Measurements from ENCODE around the gene STEAP1B.
"Not testable (repeated sequence)": the region's sequence is repeated elsewhere in the genome, so short reads cannot be mapped to it uniquely, and the experiment has no call there.

The STEAP1B gene

DNA sequence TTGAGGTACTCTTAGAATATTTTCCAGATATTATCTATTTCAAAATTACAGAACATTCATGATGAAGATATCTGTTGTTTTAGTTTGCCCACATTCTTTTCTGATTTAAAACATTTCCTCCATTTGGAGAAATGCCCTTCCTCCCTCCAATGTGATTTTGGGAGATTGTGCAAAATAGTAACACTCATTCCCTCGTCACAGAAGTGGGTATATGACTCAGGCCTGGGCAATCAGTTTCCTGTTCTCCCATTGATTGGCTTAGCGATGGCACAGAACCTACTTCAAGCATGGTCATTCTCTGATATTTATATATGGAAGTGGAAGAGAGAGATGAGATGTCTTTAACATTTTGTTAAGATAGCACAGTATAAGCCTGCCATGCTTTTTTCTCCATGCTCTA, 3.1 kb downstream of the STEAP1B start:
- not testable (repeated sequence) for H3K4me3 ChIP-seq (ENCODE audit: low read depth, low read length); H3K9me3 ChIP-seq (ENCODE audit: control insufficient read depth, insufficient read depth, low read length); H3K4me1 ChIP-seq (ENCODE audit: control insufficient read depth, insufficient read depth, low read length); H3K36me3 ChIP-seq (ENCODE audit: control insufficient read depth, insufficient read depth, low read length); H3K27me3 ChIP-seq (ENCODE audit: control insufficient read depth, insufficient read depth, low read length); H3K9ac ChIP-seq (ENCODE audit: low read depth, low read length); H3K27ac ChIP-seq (ENCODE audit: low read depth, low read length)

DNA sequence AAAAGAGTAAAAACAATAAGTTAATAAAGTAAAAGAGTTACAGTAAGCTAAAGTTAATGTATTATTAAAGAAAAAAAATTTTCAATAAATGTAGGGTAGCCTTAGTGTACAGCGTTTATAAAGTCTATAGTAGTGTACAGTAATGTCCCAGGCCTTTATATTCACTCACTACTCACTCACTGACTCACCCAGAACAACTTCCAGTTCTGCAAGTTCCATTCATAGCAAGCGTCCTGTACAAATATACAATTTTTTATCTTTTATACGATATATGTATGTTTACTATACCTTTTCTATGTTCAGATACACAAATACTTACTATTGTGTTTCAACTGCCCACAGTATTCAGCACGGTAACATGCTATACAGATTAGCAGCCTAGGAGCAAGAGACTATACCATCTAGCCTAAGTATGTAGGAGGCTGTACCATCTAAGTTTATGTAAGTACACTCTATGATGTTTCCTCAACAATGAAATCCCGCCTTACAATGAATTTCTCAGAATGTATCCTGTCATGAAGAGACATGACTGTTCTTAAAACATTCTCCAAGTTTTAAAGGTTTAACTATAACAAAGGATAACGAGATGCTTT, 3.6 kb downstream of the STEAP1B start:
- H3K27ac ChIP-seq (ENCODE audit: low read depth, low read length); H3K4me3 ChIP-seq (ENCODE audit: low read depth, low read length); H3K4me1 ChIP-seq (ENCODE audit: control insufficient read depth, insufficient read depth, low read length); H3K9ac ChIP-seq (ENCODE audit: low read depth, low read length); H3K9me3 ChIP-seq (ENCODE audit: control insufficient read depth, insufficient read depth, low read length); H3K36me3 ChIP-seq (ENCODE audit: control insufficient read depth, insufficient read depth, low read length); H3K27me3 ChIP-seq (ENCODE audit: control insufficient read depth, insufficient read depth, low read length): not testable (repeated sequence)

DNA sequence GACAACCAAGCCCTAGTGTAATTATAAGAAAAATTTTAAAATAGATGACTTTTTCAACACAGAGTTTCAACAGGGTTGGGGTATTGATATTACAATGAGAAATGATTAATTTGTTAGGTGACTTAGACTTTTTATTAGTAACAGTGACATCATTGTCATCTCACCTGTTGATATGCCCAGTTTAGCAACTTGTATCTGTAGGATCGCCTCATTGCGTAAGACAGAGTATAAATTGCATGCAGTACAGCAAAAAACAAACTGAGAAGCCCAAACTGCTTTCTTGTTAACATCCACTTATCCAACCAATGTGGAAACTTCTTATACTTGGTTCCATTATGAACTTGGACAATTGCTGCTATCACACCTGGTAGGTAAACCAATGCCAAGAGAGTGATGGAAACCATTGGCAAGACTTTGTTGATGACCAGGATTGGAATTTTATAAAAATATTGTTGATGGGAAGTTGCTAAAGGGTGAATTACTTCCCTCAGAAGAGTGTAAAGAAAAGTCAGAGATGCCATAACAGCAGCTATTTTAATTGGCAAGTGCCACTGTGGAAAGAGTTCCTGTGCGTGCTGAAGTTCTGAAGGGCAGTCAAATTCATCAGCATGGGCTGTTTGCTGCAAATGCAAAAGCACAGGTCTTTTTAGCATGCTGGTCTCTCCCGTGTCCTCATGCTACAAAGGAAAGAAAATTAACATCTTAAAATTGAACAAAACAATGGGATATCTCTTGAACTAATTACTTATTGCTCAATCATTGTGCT, 6.6 kb downstream of the STEAP1B start:
- not testable (repeated sequence) for H3K9me3 ChIP-seq (ENCODE audit: control insufficient read depth, insufficient read depth, low read length); H3K27me3 ChIP-seq (ENCODE audit: control insufficient read depth, insufficient read depth, low read length); H3K4me3 ChIP-seq (ENCODE audit: low read depth, low read length); H3K36me3 ChIP-seq (ENCODE audit: control insufficient read depth, insufficient read depth, low read length); H3K9ac ChIP-seq (ENCODE audit: low read depth, low read length); H3K4me1 ChIP-seq (ENCODE audit: control insufficient read depth, insufficient read depth, low read length); H3K27ac ChIP-seq (ENCODE audit: low read depth, low read length)

DNA sequence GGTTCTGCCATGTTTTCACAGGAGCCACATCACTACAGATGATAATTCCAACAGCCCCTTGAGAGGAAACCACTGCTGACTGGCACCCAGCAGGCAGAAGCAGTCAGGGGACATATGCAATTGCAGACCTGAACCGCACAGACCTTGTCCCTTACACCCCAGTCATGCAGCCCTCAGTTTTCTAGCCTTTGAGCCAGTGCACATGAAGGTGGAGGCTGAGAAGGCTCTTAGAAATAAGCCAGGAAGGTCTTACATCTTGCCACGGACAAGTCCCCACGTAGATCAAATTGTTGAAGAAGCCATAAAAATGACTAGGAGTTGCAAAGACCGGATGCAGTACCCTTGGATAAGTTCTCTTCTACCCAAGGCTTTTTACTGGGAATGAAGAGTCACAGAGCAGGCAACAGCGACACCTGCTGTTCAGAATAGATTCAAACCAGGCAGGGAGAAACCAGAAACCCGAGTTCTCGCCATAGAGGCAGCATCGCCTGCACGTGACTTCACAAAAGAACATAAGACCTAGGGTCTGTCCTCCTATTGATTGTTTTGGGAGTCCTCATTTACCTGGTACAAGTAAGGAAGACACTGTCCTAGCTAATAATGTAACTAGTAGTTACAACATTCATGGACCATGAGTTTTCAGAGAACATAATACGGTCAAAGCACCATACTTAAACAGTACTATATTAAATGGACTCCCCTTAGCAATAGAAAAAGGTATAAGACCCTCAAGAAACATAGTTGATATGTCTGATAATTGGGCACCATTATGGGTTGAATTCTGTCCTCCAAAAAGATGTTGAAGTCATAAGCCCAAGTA, 11.1 kb downstream of the STEAP1B start:
- H3K36me3 ChIP-seq (ENCODE audit: control insufficient read depth, insufficient read depth, low read length), result no peaks in the 10 kb centered on the region
- no peak overlapping the region for H3K9ac ChIP-seq (ENCODE audit: low read depth, low read length)
- H3K4me3 ChIP-seq (ENCODE audit: low read depth, low read length), result no peak overlapping the region
- no peaks in the 10 kb centered on the region for H3K9me3 ChIP-seq (ENCODE audit: control insufficient read depth, insufficient read depth, low read length)
- H3K27me3 ChIP-seq (ENCODE audit: control insufficient read depth, insufficient read depth, low read length), result no peaks in the 10 kb centered on the region
- peaks cover 13% of the 10 kb centered on the region for H3K4me1 ChIP-seq (ENCODE audit: control insufficient read depth, insufficient read depth, low read length)
- peak overlapping the region; percentile 25 for H3K27ac ChIP-seq (ENCODE audit: low read depth, low read length)

GRCh38 chr7:22487978-22488642, 11.9 kb downstream of the STEAP1B start:
- Histone ChIP-seq H3K4me3 (ENCODE audit: low read depth, low read length) (no peak overlapping the region), H3K36me3 (ENCODE audit: control insufficient read depth, insufficient read depth, low read length) (no peaks in the 10 kb centered on the region), H3K27ac (ENCODE audit: low read depth, low read length) (peak overlapping the region; percentile 25), H3K27me3 (ENCODE audit: control insufficient read depth, insufficient read depth, low read length) (no peaks in the 10 kb centered on the region), H3K9ac (ENCODE audit: low read depth, low read length) (no peak overlapping the region), H3K9me3 (ENCODE audit: control insufficient read depth, insufficient read depth, low read length) (no peaks in the 10 kb centered on the region), H3K4me1 (ENCODE audit: control insufficient read depth, insufficient read depth, low read length) (peaks cover 13% of the 10 kb centered on the region)

DNA sequence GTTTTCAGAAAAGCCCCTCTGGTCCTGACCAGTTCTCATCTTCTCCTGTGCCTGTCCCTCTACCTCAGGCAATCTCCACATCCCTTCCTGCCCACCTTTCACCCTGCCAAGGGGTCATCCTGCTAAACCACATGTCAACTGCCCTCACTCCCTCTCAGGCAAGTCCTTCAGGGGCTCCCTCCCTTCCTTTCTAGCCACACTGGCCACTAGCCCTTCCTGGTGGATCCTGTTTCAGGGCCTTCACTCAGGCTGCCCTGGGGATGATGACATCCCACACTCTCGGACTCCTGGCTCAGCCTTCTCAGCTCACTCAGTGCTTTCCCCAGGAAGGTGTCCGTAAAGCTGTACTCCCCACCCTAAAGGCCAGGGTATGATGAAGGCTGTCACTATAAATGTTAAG, 13.4 kb downstream of the STEAP1B start:
- no peaks in the 10 kb centered on the region for H3K27me3 ChIP-seq (ENCODE audit: control insufficient read depth, insufficient read depth, low read length)
- H3K4me1 ChIP-seq (ENCODE audit: control insufficient read depth, insufficient read depth, low read length), result peaks cover 13% of the 10 kb centered on the region
- H3K27ac ChIP-seq (ENCODE audit: low read depth, low read length), result no peak overlapping the region
- no peaks in the 10 kb centered on the region for H3K9me3 ChIP-seq (ENCODE audit: control insufficient read depth, insufficient read depth, low read length)
- H3K9ac ChIP-seq (ENCODE audit: low read depth, low read length), result no peak overlapping the region
- no peak overlapping the region for H3K4me3 ChIP-seq (ENCODE audit: low read depth, low read length)
- no peaks in the 10 kb centered on the region for H3K36me3 ChIP-seq (ENCODE audit: control insufficient read depth, insufficient read depth, low read length)

- H3K4me3 ChIP-seq (ENCODE audit: low read depth, low read length), result no peak overlapping the region
- no peaks in the 10 kb centered on the region for H3K9me3 ChIP-seq (ENCODE audit: control insufficient read depth, insufficient read depth, low read length)
- no peak overlapping the region for H3K9ac ChIP-seq (ENCODE audit: low read depth, low read length)
- H3K27ac ChIP-seq (ENCODE audit: low read depth, low read length), result no peak overlapping the region
- peaks cover 13% of the 10 kb centered on the region for H3K4me1 ChIP-seq (ENCODE audit: control insufficient read depth, insufficient read depth, low read length)
- H3K27me3 ChIP-seq (ENCODE audit: control insufficient read depth, insufficient read depth, low read length), result no peaks in the 10 kb centered on the region
- no peaks in the 10 kb centered on the region for H3K36me3 ChIP-seq (ENCODE audit: control insufficient read depth, insufficient read depth, low read length)
Observed at GRCh38 chr7:22485189-22485588, 14.8 kb downstream of the STEAP1B start.

DNA sequence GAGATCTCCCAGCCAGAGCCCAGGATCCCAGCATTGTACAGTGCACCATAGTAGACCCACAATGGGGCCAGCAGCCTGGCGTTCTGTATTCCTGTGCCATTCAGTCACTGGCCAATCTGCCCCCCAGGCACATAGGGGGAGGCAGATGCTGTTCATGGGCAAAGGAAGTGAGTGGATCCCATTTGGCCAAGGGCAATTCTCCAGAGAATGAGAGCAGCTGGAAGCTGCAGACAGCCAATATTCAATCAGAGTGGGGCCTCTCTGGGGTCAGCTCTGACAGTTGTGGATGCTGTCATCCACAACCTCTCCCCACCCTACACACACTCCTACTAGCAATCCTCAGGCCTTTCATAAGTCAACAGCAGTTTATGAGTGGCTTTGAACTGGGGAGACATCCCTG, 17.5 kb downstream of the STEAP1B start:
- Histone ChIP-seq H3K9ac (ENCODE audit: low read depth, low read length) (no peak overlapping the region), H3K27me3 (ENCODE audit: control insufficient read depth, insufficient read depth, low read length) (no peaks in the 10 kb centered on the region), H3K36me3 (ENCODE audit: control insufficient read depth, insufficient read depth, low read length) (no peaks in the 10 kb centered on the region), H3K27ac (ENCODE audit: low read depth, low read length) (no peak overlapping the region), H3K4me3 (ENCODE audit: low read depth, low read length) (no peak overlapping the region), H3K9me3 (ENCODE audit: control insufficient read depth, insufficient read depth, low read length) (no peaks in the 10 kb centered on the region), H3K4me1 (ENCODE audit: control insufficient read depth, insufficient read depth, low read length) (no peaks in the 10 kb centered on the region)

DNA sequence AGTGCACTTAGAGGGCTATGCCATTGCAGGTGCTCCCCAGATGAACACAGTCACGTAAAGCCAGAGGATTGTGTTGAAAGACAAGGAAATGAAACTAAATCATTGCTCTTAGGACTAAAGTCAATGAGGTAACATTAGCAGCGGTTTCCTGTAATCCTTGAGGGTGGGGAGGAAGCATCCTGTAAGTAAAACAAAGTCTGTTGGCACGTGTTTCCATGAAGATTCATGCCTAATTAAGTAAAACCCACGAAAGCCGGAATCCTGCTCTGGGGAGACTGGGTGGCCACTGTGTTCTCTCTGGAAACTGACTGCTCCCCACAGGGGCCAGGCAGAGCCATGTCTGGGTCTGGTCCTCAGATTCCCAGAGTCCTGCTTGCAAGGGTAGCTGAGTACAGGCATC, 18.3 kb downstream of the STEAP1B start:
- H3K36me3 ChIP-seq (ENCODE audit: control insufficient read depth, insufficient read depth, low read length), result no peaks in the 10 kb centered on the region
- no peak overlapping the region for H3K9ac ChIP-seq (ENCODE audit: low read depth, low read length)
- no peaks in the 10 kb centered on the region for H3K27me3 ChIP-seq (ENCODE audit: control insufficient read depth, insufficient read depth, low read length)
- H3K27ac ChIP-seq (ENCODE audit: low read depth, low read length), result no peak overlapping the region
- H3K4me3 ChIP-seq (ENCODE audit: low read depth, low read length), result no peak overlapping the region
- no peaks in the 10 kb centered on the region for H3K9me3 ChIP-seq (ENCODE audit: control insufficient read depth, insufficient read depth, low read length)
- H3K4me1 ChIP-seq (ENCODE audit: control insufficient read depth, insufficient read depth, low read length), result no peaks in the 10 kb centered on the region

DNA sequence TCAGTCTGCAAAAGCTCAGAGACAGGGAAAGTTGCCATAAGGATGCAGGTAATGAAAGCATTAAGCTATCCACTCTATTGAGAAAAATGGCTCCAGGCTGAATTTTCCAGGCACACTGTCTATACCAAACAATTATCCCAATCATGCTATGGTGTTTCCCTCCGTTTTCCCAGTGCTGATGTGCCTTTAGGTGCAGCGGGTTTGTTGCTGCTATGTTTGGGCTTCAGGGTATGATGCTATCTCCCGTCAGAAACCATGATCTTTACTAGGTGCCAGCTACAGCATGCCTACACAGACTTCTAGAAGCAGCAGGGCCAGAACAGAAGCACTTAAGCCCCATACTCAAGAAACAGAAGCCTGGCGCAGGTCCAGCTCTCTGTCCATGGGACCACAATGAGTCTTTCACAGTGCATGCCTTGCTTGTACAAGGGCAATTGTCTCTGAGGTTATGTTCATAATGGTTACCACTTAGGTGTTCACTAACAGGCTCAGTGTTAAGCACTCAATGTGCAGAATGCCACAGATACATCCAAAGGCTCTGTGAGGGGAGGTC, 19.4 kb downstream of the STEAP1B start:
- Histone ChIP-seq H3K27ac (ENCODE audit: low read depth, low read length) (no peak overlapping the region), H3K4me1 (ENCODE audit: control insufficient read depth, insufficient read depth, low read length) (no peaks in the 10 kb centered on the region), H3K9me3 (ENCODE audit: control insufficient read depth, insufficient read depth, low read length) (no peaks in the 10 kb centered on the region)

More for the DNA sequence above, 19.4 kb downstream of the STEAP1B start:
- Histone ChIP-seq H3K27me3 (ENCODE audit: control insufficient read depth, insufficient read depth, low read length) (no peaks in the 10 kb centered on the region), H3K36me3 (ENCODE audit: control insufficient read depth, insufficient read depth, low read length) (no peaks in the 10 kb centered on the region), H3K4me3 (ENCODE audit: low read depth, low read length) (no peak overlapping the region), H3K9ac (ENCODE audit: low read depth, low read length) (no peak overlapping the region)

Measured in HUES48 (cell line).